H9 (cell line): ENCODE results near the gene C4orf33. TPM values are rescaled to one million over a fixed set of nuclear protein-coding genes. Genes with fewer than 3 reads are reported as not detected.

Experiments used
- DNase-seq: peaks from one replicate; pipeline ENCODE4 v3.0.0-alpha.2; 2017
- H2AFZ ChIP-seq: one replicate; pipeline ENCODE4 v1.6.1; 2013; ENCODE audit warnings: mild to moderate bottlenecking, low read length, control low read depth, moderate library complexity
- H2AK5ac ChIP-seq: 2 replicates; pipeline ENCODE4 v1.6.1; 2013; ENCODE audit warnings: low read length, control low read depth, mixed read lengths; ENCODE audit not compliant: insufficient read length
- H2BK120ac ChIP-seq: one replicate; pipeline ENCODE4 v1.6.1; 2013; ENCODE audit warnings: low read depth, mild to moderate bottlenecking, low read length, control low read depth, inconsistent platforms; ENCODE audit not compliant: poor library complexity, severe bottlenecking
- H2BK12ac ChIP-seq: 2 replicates; pipeline ENCODE4 v1.6.1; 2013; ENCODE audit warnings: low read length, control low read depth, mixed read lengths, low read depth; ENCODE audit not compliant: insufficient read length
- H2BK15ac ChIP-seq: 2 replicates; pipeline ENCODE4 v1.6.1; 2013; ENCODE audit warnings: low read depth, low read length, control low read depth
- H2BK20ac ChIP-seq: one replicate; pipeline ENCODE4 v1.6.1; 2013; ENCODE audit warnings: low read depth, mild to moderate bottlenecking, low read length, control low read depth, inconsistent platforms; ENCODE audit not compliant: poor library complexity, severe bottlenecking
- H2BK5ac ChIP-seq: 2 replicates; pipeline ENCODE4 v1.6.1; 2013; ENCODE audit warnings: low read length, control low read depth, mixed read lengths; ENCODE audit not compliant: insufficient read length
- H3K14ac ChIP-seq: 2 replicates; pipeline ENCODE4 v1.6.1; 2013; ENCODE audit warnings: low read length, control low read depth; ENCODE audit not compliant: insufficient read depth
- H3K18ac ChIP-seq: 2 replicates; pipeline ENCODE4 v1.6.1; 2013; ENCODE audit warnings: low read depth, mild to moderate bottlenecking, mixed read lengths, low read length, control low read depth; ENCODE audit not compliant: insufficient read length
- H3K23ac ChIP-seq: 2 replicates; pipeline ENCODE4 v1.6.1; 2013; ENCODE audit warnings: low read length, control low read depth, mixed read lengths, low read depth; ENCODE audit not compliant: insufficient read length
- H3K23me2 ChIP-seq: 2 replicates; pipeline ENCODE4 v1.6.1; 2013; ENCODE audit warnings: low read depth, mild to moderate bottlenecking, mixed read lengths, low read length, control low read depth; ENCODE audit not compliant: insufficient read length, poor library complexity, severe bottlenecking
- H3K27ac ChIP-seq: 2 replicates; pipeline ENCODE4 v1.5.1; 2013; ENCODE audit warnings: low read length, control low read depth, mixed read lengths, low read depth; ENCODE audit not compliant: insufficient read length
- H3K27me3 ChIP-seq: 2 replicates; pipeline ENCODE4 v1.6.1; 2013; ENCODE audit warnings: low read length, control low read depth, inconsistent platforms; ENCODE audit not compliant: insufficient read depth
- H3K4ac ChIP-seq: 2 replicates; pipeline ENCODE4 v1.6.1; 2013; ENCODE audit warnings: low read depth, mild to moderate bottlenecking, control low read depth, inconsistent platforms, low read length, moderate library complexity
- H3K4me1 ChIP-seq: 2 replicates; pipeline ENCODE4 v1.6.1; 2013; ENCODE audit warnings: low read length, control low read depth, inconsistent platforms; ENCODE audit not compliant: insufficient read depth
- H3K4me2 ChIP-seq: 2 replicates; pipeline ENCODE4 v1.6.1; 2013; ENCODE audit warnings: low read length, control low read depth, mixed read lengths; ENCODE audit not compliant: insufficient read length, insufficient read depth
- H3K56ac ChIP-seq: 2 replicates; pipeline ENCODE4 v1.6.1; 2013; ENCODE audit warnings: low read depth, mild to moderate bottlenecking, mixed read lengths, low read length, control low read depth; ENCODE audit not compliant: insufficient read length
- H3K79me1 ChIP-seq: 2 replicates; pipeline ENCODE4 v1.6.1; 2013; ENCODE audit warnings: low read depth, mild to moderate bottlenecking, moderate library complexity, low read length, control low read depth, inconsistent platforms; ENCODE audit not compliant: insufficient read depth, poor library complexity, severe bottlenecking
- H3K79me2 ChIP-seq: 2 replicates; pipeline ENCODE4 v1.6.1; 2013; ENCODE audit warnings: low read length, control low read depth, inconsistent platforms; ENCODE audit not compliant: insufficient read depth
- H3K9ac ChIP-seq: 2 replicates; pipeline ENCODE4 v1.6.1; 2013; ENCODE audit warnings: low read length, control low read depth, mixed read lengths; ENCODE audit not compliant: insufficient read length; ENCODE audit errors: extremely low read depth
- H3K9me3 ChIP-seq: one replicate; pipeline ENCODE4 v1.6.1; 2013; ENCODE audit warnings: low read depth, low read length, inconsistent platforms; ENCODE audit not compliant: control insufficient read depth
- H3T11ph ChIP-seq: one replicate; pipeline ENCODE4 v1.6.1; 2013; ENCODE audit warnings: mild to moderate bottlenecking, low read length, control low read depth, inconsistent platforms
- H4K20me1 ChIP-seq: one replicate; pipeline ENCODE4 v1.6.1; 2013; ENCODE audit not compliant: control insufficient read depth, insufficient read length, insufficient read depth
- H4K5ac ChIP-seq: 2 replicates; pipeline ENCODE4 v1.6.1; 2013; ENCODE audit warnings: low read depth, mild to moderate bottlenecking, mixed read lengths, low read length, control low read depth; ENCODE audit not compliant: insufficient read length
- H4K8ac ChIP-seq: replicated peaks from 2 replicates; pipeline ENCODE4 v1.6.1; 2013; ENCODE audit warnings: low read length, control low read depth, mixed read lengths, low read depth; ENCODE audit not compliant: insufficient read length
- H4K91ac ChIP-seq: 2 replicates; pipeline ENCODE4 v1.6.1; 2013; ENCODE audit warnings: low read depth, mild to moderate bottlenecking, moderate library complexity, mixed read lengths, low read length, control low read depth; ENCODE audit not compliant: insufficient read length
- H3K27ac Mint-ChIP-seq, 3 experiments: 2 replicates in 2 of 3; 3 replicates in 1 of 3; pipeline ENCODE4 v1.8.0; 2020 to 2021; ENCODE audit warnings: mixed read lengths in 3 of 3, mild to moderate bottlenecking in 1 of 3, moderate library complexity in 1 of 3
- H3K27me3 Mint-ChIP-seq: 2 replicates; pipeline ENCODE4 v1.8.0; 2021; ENCODE audit warnings: low read depth, mild to moderate bottlenecking, moderate library complexity, mixed read lengths
- H3K36me3 Mint-ChIP-seq, 3 experiments: 2 replicates in 2 of 3; 3 replicates in 1 of 3; pipeline ENCODE4 v1.8.0; 2020 to 2021; ENCODE audit warnings: low read depth in 3 of 3, mixed read lengths in 3 of 3; ENCODE audit not compliant: insufficient read depth in 1 of 3
- H3K4me1 Mint-ChIP-seq, 2 experiments: 2 replicates each; pipeline ENCODE4 v1.8.0; 2020; ENCODE audit warnings: mixed read lengths in 2 of 2
- H3K4me3 Mint-ChIP-seq, 2 experiments: 2 replicates in 1 of 2; 3 replicates in 1 of 2; pipeline ENCODE4 v1.8.0; 2020 to 2021; ENCODE audit warnings: mild to moderate bottlenecking in 2 of 2, mixed read lengths in 2 of 2, moderate library complexity in 1 of 2
- H3K9me3 Mint-ChIP-seq, 2 experiments: 2 replicates in 1 of 2; 3 replicates in 1 of 2; pipeline ENCODE4 v1.8.0; 2020; ENCODE audit warnings: mild to moderate bottlenecking in 2 of 2, mixed read lengths in 2 of 2, moderate library complexity in 1 of 2
- CTCF ChIP-seq: fragments of 200-600 bp; sonication (generic); conservative IDR thresholded peaks from 3 replicates; pipeline ENCODE4 v1.8.0; 2021; ENCODE audit warnings: antibody characterized with exemption, mild to moderate bottlenecking
- total RNA-seq: library from RNA; stranded (reverse); gene quantifications from 2 replicates; pipeline ENCODE4 v1.2.1, GENCODE V29; 2021

The C4orf33 gene
- total RNA-seq, 1 experiment from 2014 or later: 7.4 TPM

- H3K4ac ChIP-seq: no peak overlapping the region
- H3K4me1 Mint-ChIP-seq: 0 out of 4 replicates have a peak, but pooled peaks cover 0 to 2% of the 10 kb centered on the region in 2 experiments
- H2BK12ac ChIP-seq: no peak overlapping the region
- no peak overlapping the region for H3T11ph ChIP-seq
- H3K23ac ChIP-seq: no peak overlapping the region
- H4K8ac ChIP-seq: no peak overlapping the region
- no peak overlapping the region for H3K18ac ChIP-seq
- H2AFZ ChIP-seq: no peak overlapping the region
- H3K23me2 ChIP-seq: no peaks in the 10 kb centered on the region
- DNase-seq: no peak
- no peaks in the 10 kb centered on the region for H4K20me1 ChIP-seq
- no peak overlapping the region for H2BK120ac ChIP-seq
- no peaks in the 10 kb centered on the region for H3K4me1 ChIP-seq
- no peak overlapping the region for H3K27ac Mint-ChIP-seq
- H3K9me3 ChIP-seq: no peaks in the 10 kb centered on the region
- H4K91ac ChIP-seq: no peak overlapping the region
- no peak overlapping the region for H3K9ac ChIP-seq
- H3K4me3 Mint-ChIP-seq: no peak overlapping the region
- no peak overlapping the region for H3K27ac ChIP-seq
- H2BK15ac ChIP-seq: no peak overlapping the region
- no peak overlapping the region for H3K14ac ChIP-seq
- H3K56ac ChIP-seq: no peak overlapping the region
- no peak overlapping the region for H2BK20ac ChIP-seq
- no peak overlapping the region for H3K4me2 ChIP-seq
- no peaks in the 10 kb centered on the region for H3K79me1 ChIP-seq
- peaks cover 44 to 62% (median 58%) of the 10 kb centered on the region in 3 experiments for H3K36me3 Mint-ChIP-seq
- H4K5ac ChIP-seq: no peak overlapping the region
- peaks cover 17 to 31% of the 10 kb centered on the region in 2 experiments for H3K9me3 Mint-ChIP-seq
- H3K79me2 ChIP-seq: no peaks in the 10 kb centered on the region
- no peaks in the 10 kb centered on the region for H3K27me3 ChIP-seq
- no peaks in the 10 kb centered on the region for H3K27me3 Mint-ChIP-seq
- no peak overlapping the region for H2BK5ac ChIP-seq
- no peak overlapping the region for H2AK5ac ChIP-seq
- TF ChIP-seq CTCF: no peak
Observed at GRCh38 chr4:129077326-129077725, 18.6 kb upstream of the C4orf33 start.
